HepG2 (cell line): ENCODE measurements around the gene SDK1. TPM values are rescaled to one million over a fixed set of nuclear protein-coding genes. Genes with fewer than 3 reads are reported as not detected.

ENCODE experiments used
- ATAC-seq: fragments of 200-7000 bp; cut with Tn5 transposase; 3 replicates; pipeline ENCODE4 v1.9.1; 2020; ENCODE audit warnings: mild to moderate bottlenecking, moderate library complexity
- BruUV-seq: library from RNA; stranded (reverse); fragments of 400-500 nt; replicated peaks from 2 replicates; lab custom pipeline; 2021; lab: Mats Ljungman, UMichigan
- CTCF ChIA-PET: fragments of 300-600 bp; formaldehyde crosslinking; extraction: SDS; loops from one replicate; lab custom pipeline; 2021; ENCODE audit warnings: low total read pairs, inconsistent platforms, low intra/inter-chr PET ratio; lab: Yijun Ruan, JAX
- POLR2A ChIA-PET: fragments of 350-600 bp; sonication (Branson Sonifier 250); formaldehyde crosslinking; loops from one replicate; lab custom pipeline; 2020; ENCODE audit warnings: antibody characterized with exemption, inconsistent platforms; lab: Yijun Ruan, JAX
- DNase-seq: peaks from one replicate; pipeline ENCODE4 v3.0.0-alpha.2; 2015; ENCODE audit warnings: low spot score
- FAIRE-seq: peaks from 3 replicates; lab custom pipeline; 2011; peaks lifted over from hg19 to GRCh38; lab: Jason Lieb, UNC
- H2AFZ ChIP-seq: one replicate; pipeline ENCODE4 v1.6.1; 2011; ENCODE audit warnings: low read length, inconsistent platforms
- H3K27ac ChIP-seq: fragments of 300-600 bp; 3 replicates; pipeline ENCODE4 v1.8.0; 2011; ENCODE audit warnings: mixed run types, mild to moderate bottlenecking, mixed read lengths, low read length, inconsistent platforms; ENCODE audit not compliant: insufficient read depth; ENCODE audit errors: extremely low read length
- H3K27me3 ChIP-seq, 2 experiments: fragments of 200-600 bp in 1 of 2; 2 replicates in 1 of 2; 3 replicates in 1 of 2; pipeline versions ENCODE4 v1.6.0 to v1.8.0; 2011; ENCODE audit warnings: low read length in 2 of 2, mild to moderate bottlenecking in 2 of 2, moderate library complexity in 2 of 2, inconsistent platforms in 1 of 2; ENCODE audit not compliant: insufficient read depth in 2 of 2, control insufficient read depth in 1 of 2
- H3K36me3 ChIP-seq, 2 experiments: fragments of 200-600 bp in 1 of 2; replicated peaks in 1 of 2; 2 replicates in 1 of 2; 3 replicates in 1 of 2; pipeline versions ENCODE4 v1.5.1 to v1.8.0; 2011; ENCODE audit warnings: low read length in 2 of 2, inconsistent platforms in 1 of 2; ENCODE audit not compliant: insufficient read depth in 2 of 2, control insufficient read depth in 1 of 2
- H3K4me1 ChIP-seq: 2 replicates; pipeline ENCODE4 v1.5.1; 2012; ENCODE audit warnings: low read length, inconsistent platforms; ENCODE audit not compliant: insufficient read depth
- H3K4me2 ChIP-seq: 2 replicates; pipeline ENCODE4 v1.6.0; 2011; ENCODE audit warnings: low read depth, low read length, inconsistent platforms
- H3K4me3 ChIP-seq, 3 experiments: fragments of 200-600 bp in 1 of 3; sonication (generic), shearing (Covaris generic) in 1 of 3; replicated peaks in 1 of 3; 2 replicates each; pipeline ENCODE4 v1.5.1; 2011 to 2016; ENCODE audit warnings: low read length in 3 of 3, inconsistent platforms in 2 of 3, low read depth in 2 of 3, mild to moderate bottlenecking in 2 of 3, control low read depth in 1 of 3, mixed read lengths in 1 of 3; ENCODE audit not compliant: insufficient read depth in 1 of 3
- H3K79me2 ChIP-seq: one replicate; pipeline ENCODE4 v1.6.1; 2011; ENCODE audit warnings: low read length, inconsistent platforms; ENCODE audit not compliant: insufficient read depth
- H3K9ac ChIP-seq: 2 replicates; pipeline ENCODE4 v1.6.0; 2011; ENCODE audit warnings: mild to moderate bottlenecking, low read depth, low read length, inconsistent platforms; ENCODE audit not compliant: insufficient read depth
- H3K9me3 ChIP-seq: 2 replicates; pipeline ENCODE4 v1.5.1; 2012; ENCODE audit warnings: mild to moderate bottlenecking, low read length
- H4K20me1 ChIP-seq: 2 replicates; pipeline ENCODE4 v1.6.0; 2011; ENCODE audit warnings: inconsistent platforms, mild to moderate bottlenecking, low read length, moderate library complexity; ENCODE audit not compliant: insufficient read depth
- BORCS8-MEF2B ChIP-seq: sonication (generic); formaldehyde crosslinking; IDR thresholded peaks from 2 replicates; pipeline ENCODE4 v1.8.0; 2022; ENCODE audit warnings: mild to moderate bottlenecking, missing genetic modification reagents
- EHMT2 ChIP-seq: fragments of 200-600 bp; sonication (generic); IDR thresholded peaks from 2 replicates; pipeline ENCODE4 v1.7.0; 2017; ENCODE audit warnings: antibody characterized with exemption, low read depth, low read length, borderline replicate concordance
- HCFC1 ChIP-seq: fragments of 150-350 bp; IDR thresholded peaks from 2 replicates; pipeline ENCODE4 v1.6.1; 2014; ENCODE audit warnings: low read depth, low read length
- IKZF1 ChIP-seq: fragments of 450-650 bp; IDR thresholded peaks from 2 replicates; pipeline ENCODE4 v1.7.1; 2016
- MAZ ChIP-seq, 2 experiments: sonication (generic) in 1 of 2; formaldehyde crosslinking in 1 of 2; IDR thresholded peaks; 2 replicates each; pipeline versions ENCODE4 v1.5.0 to v1.6.1; 2012 to 2020; ENCODE audit warnings: low read depth in 2 of 2, mild to moderate bottlenecking in 2 of 2, borderline replicate concordance in 1 of 2, improper control_type of control experiment in 1 of 2, low read length in 1 of 2, missing genetic modification reagents in 1 of 2, moderate library complexity in 1 of 2
- RBFOX2 ChIP-seq: fragments of 200-400 bp; formaldehyde crosslinking; IDR thresholded peaks from 2 replicates; pipeline ENCODE4 v1.6.1; 2017; ENCODE audit warnings: low read depth, mild to moderate bottlenecking, low read length
- SNAPC2 ChIP-seq: sonication (generic); formaldehyde crosslinking; IDR thresholded peaks from 2 replicates; pipeline ENCODE4 v1.8.1; 2022; ENCODE audit warnings: mild to moderate bottlenecking, missing genetic modification reagents
- SRSF9 ChIP-seq: fragments of 200-400 bp; formaldehyde crosslinking; IDR thresholded peaks from 2 replicates; pipeline ENCODE4 v1.6.1; 2018; ENCODE audit warnings: borderline replicate concordance, mild to moderate bottlenecking, low read depth, low read length; ENCODE audit not compliant: insufficient read depth, poor library complexity, severe bottlenecking
- ZNF296 ChIP-seq: sonication (generic); formaldehyde crosslinking; conservative IDR thresholded peaks from 2 replicates; pipeline ENCODE4 v1.5.0; 2020; ENCODE audit warnings: mild to moderate bottlenecking, missing genetic modification reagents
- ZNF616 ChIP-seq: sonication (generic); formaldehyde crosslinking; IDR thresholded peaks from 2 replicates; pipeline ENCODE4 v1.5.0; 2020; ENCODE audit warnings: low read depth, mild to moderate bottlenecking, missing genetic modification reagents
- ZNF660 ChIP-seq: sonication (generic); formaldehyde crosslinking; IDR thresholded peaks from 2 replicates; pipeline ENCODE4 v1.5.1; 2020; ENCODE audit warnings: mild to moderate bottlenecking, low read depth, missing genetic modification reagents, borderline replicate concordance
- ZNF878 ChIP-seq: sonication (generic); formaldehyde crosslinking; IDR thresholded peaks from 2 replicates; pipeline ENCODE4 v1.8.1; 2023; ENCODE audit warnings: mild to moderate bottlenecking, missing genetic modification reagents, moderate library complexity
- whole genome bisulfite sequencing: methylation state at CpG from one replicate; pipeline ENCODE4 v1.1.6; 2017; ENCODE audit warnings: low lambda C conversion rate; 5-methylcytosine and 5-hydroxymethylcytosine counted together
- in situ Hi-C: cut with HindIII; loops from 2 replicates; pipeline ENCODE4 v1.10.0; 2017; ENCODE audit warnings: low pct_unique_long_range_greater_than_20kb; ENCODE audit not compliant: extremely low pct_ligation_motif_present
- intact Hi-C: fragments of 100-400 bp; cut with micrococcal nuclease; formaldehyde crosslinking; loops from one replicate; pipeline ENCODE4 v1.10.0; 2022; ENCODE audit not compliant: unreplicated experiment
- polyA plus RNA-seq, 8 experiments: library from polyadenylated mRNA; depleted of rRNA in 3 of 8; stranded (reverse) in 7 of 8; unstranded in 1 of 8; fragments of >200 nt; fragmentation: Illumina TruSeq in 4 of 8; extraction: Trizol in 4 of 8; gene quantifications; 2 replicates each; pipeline versions ENCODE4 v1.2.1 to v1.2.3, GENCODE V29; 2011 to 2016; ENCODE audit warnings: low read depth in 4 of 8, missing spikeins in 1 of 8, mixed read lengths in 1 of 8; ENCODE audit not compliant: insufficient read depth in 1 of 8
- total RNA-seq, 5 experiments: library from RNA; depleted of rRNA; stranded (reverse); fragments of >200 nt; fragmentation: Illumina TruSeq; extraction: Trizol; gene quantifications; 2 replicates each; pipeline ENCODE4 v1.2.3, GENCODE V29; 2016; ENCODE audit warnings: low read depth in 1 of 5
- TF ChIP-seq, protein P1 (sequence below): sonication (generic); formaldehyde crosslinking; IDR thresholded peaks from 2 replicates; pipeline ENCODE4 v1.4.0; 2020; ENCODE audit warnings: missing genetic modification reagents
- TF ChIP-seq, protein P2 (sequence below): sonication (generic); formaldehyde crosslinking; IDR thresholded peaks from 2 replicates; pipeline ENCODE4 v1.8.0; 2022; ENCODE audit warnings: low read depth, missing genetic modification reagents
- TF ChIP-seq, protein P3 (sequence below): sonication (generic); formaldehyde crosslinking; IDR thresholded peaks from 2 replicates; pipeline ENCODE4 v1.4.0; 2020; ENCODE audit warnings: missing genetic modification reagents

The SDK1 gene
- total and polyA plus RNA-seq, 2 of the 13 experiments (the other 11 are each of a cell fraction or from before 2014, with no cell fraction given): 0.35 to 2.4 TPM

DNA sequence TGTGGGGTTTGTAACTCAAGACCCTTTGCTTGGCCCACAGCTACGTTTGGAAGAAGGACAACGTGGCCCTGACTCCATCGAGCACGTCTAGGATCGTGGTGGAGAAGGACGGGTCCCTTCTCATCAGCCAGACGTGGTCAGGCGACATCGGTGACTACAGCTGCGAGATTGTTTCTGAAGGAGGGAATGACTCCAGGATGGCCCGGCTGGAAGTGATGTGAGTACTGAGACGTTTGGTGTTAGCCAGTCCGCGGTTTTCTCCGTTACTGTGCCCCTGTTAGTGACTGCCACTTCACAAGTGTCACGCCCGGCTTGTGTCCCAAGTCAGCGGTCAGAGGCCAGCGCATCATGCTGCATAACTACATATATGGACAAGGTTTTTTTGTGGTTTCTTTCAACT, 673.3 kb downstream of the SDK1 start:
- no peaks in the 10 kb centered on the region for H3K9me3 ChIP-seq
- in situ Hi-C loops: no loop called here
- no peaks in the 10 kb centered on the region for H4K20me1 ChIP-seq
- ChIA-PET CTCF (no interaction called here), POLR2A (no interaction called here)
- H3K4me3 ChIP-seq: no peak overlapping the region
- no peak for FAIRE-seq
- no peak overlapping the region for H2AFZ ChIP-seq
- 92% methylated on average over 18 of the region's 19 CpGs for WGBS
- ATAC-seq: no peak
- no peak for TF ChIP-seq SRSF9
- TF ChIP-seq, protein P1, sequence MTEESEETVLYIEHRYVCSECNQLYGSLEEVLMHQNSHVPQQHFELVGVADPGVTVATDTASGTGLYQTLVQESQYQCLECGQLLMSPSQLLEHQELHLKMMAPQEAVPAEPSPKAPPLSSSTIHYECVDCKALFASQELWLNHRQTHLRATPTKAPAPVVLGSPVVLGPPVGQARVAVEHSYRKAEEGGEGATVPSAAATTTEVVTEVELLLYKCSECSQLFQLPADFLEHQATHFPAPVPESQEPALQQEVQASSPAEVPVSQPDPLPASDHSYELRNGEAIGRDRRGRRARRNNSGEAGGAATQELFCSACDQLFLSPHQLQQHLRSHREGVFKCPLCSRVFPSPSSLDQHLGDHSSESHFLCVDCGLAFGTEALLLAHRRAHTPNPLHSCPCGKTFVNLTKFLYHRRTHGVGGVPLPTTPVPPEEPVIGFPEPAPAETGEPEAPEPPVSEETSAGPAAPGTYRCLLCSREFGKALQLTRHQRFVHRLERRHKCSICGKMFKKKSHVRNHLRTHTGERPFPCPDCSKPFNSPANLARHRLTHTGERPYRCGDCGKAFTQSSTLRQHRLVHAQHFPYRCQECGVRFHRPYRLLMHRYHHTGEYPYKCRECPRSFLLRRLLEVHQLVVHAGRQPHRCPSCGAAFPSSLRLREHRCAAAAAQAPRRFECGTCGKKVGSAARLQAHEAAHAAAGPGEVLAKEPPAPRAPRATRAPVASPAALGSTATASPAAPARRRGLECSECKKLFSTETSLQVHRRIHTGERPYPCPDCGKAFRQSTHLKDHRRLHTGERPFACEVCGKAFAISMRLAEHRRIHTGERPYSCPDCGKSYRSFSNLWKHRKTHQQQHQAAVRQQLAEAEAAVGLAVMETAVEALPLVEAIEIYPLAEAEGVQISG (CRISPR knock-in tag): no peak
- no peak for TF ChIP-seq SNAPC2 (CRISPR knock-in tag)
- TF ChIP-seq RBFOX2: no peak
- H3K4me1 ChIP-seq: no peaks in the 10 kb centered on the region
- BruUV-seq: no TSS peak
- intact Hi-C loops: no loop called here
- H3K27me3 ChIP-seq: no peaks in the 10 kb centered on the region
- no peak overlapping the region for H3K9ac ChIP-seq
- no peak overlapping the region for H3K4me2 ChIP-seq
- no peak overlapping the region for H3K27ac ChIP-seq
- H3K36me3 ChIP-seq: no peaks in the 10 kb centered on the region; a peak in 1 of 5 replicates
- no peaks in the 10 kb centered on the region for H3K79me2 ChIP-seq
- DNase-seq: no peak

DNA sequence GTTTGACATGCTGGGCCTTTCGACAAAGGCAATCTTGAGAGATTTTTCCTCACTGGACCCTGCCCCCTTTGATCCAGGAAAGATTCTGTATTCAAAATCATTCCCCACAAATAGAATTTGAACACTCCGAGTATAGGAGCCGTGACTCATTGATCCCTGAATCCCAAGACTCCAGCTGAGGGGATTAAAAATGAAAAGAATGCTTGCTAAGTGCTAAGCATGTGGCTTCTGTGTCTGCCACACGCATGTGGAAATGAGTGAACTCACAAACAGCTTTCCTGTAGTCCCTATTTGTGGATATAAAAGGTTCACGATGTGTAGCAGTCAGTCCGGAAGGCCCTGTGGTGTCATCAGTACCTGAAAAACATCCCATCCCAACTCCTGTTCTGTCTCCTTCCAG, 674.3 kb downstream of the SDK1 start:
- H3K9me3 ChIP-seq: no peaks in the 10 kb centered on the region
- ChIA-PET POLR2A (no interaction called here), CTCF (no interaction called here)
- no peak overlapping the region for H3K27ac ChIP-seq
- no peaks in the 10 kb centered on the region for H4K20me1 ChIP-seq
- in situ Hi-C loops (no loop called here), intact Hi-C loops (no loop called here)
- DNase-seq: no peak
- no peak overlapping the region for H2AFZ ChIP-seq
- no peaks in the 10 kb centered on the region for H3K79me2 ChIP-seq
- no TSS peak for BruUV-seq
- no peaks in the 10 kb centered on the region; a peak in 1 of 5 replicates for H3K36me3 ChIP-seq
- no peak for FAIRE-seq
- H3K27me3 ChIP-seq: no peaks in the 10 kb centered on the region
- ATAC-seq: no peak
- no peak overlapping the region for H3K9ac ChIP-seq
- no peak overlapping the region for H3K4me3 ChIP-seq
- 89% methylated on average over 6 of the region's 6 CpGs for WGBS
- no peak overlapping the region for H3K4me2 ChIP-seq
- H3K4me1 ChIP-seq: no peaks in the 10 kb centered on the region
- TF ChIP-seq ZNF616 (CRISPR knock-in tag): no peak
- no peak for TF ChIP-seq HCFC1
- TF ChIP-seq MAZ (IDR thresholded peaks at IDR 0.05; ENCODE audit: borderline replicate concordance, low read depth, low read length): no peak
- no peak for TF ChIP-seq MAZ (CRISPR knock-in tag; IDR thresholded peaks at IDR 0.05; ENCODE audit: low read depth)
- TF ChIP-seq ZNF660 (CRISPR knock-in tag): no peak
- TF ChIP-seq ZNF878: no peak
- TF ChIP-seq, protein P2, sequence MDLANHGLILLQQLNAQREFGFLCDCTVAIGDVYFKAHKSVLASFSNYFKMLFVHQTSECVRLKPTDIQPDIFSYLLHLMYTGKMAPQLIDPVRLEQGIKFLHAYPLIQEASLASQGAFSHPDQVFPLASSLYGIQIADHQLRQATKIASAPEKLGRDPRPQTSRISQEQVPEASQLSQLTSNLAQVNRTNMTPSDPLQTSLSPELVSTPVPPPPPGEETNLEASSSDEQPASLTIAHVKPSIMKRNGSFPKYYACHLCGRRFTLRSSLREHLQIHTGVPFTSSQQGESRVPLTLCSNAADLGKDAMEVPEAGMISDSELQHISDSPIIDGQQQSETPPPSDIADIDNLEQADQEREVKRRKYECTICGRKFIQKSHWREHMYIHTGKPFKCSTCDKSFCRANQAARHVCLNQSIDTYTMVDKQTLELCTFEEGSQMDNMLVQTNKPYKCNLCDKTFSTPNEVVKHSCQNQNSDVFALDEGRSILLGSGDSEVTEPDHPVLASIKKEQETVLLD (CRISPR knock-in tag): no peak
- TF ChIP-seq BORCS8-MEF2B (CRISPR knock-in tag): no peak
- no peak for TF ChIP-seq IKZF1
- TF ChIP-seq EHMT2: no peak
- TF ChIP-seq, protein P3, sequence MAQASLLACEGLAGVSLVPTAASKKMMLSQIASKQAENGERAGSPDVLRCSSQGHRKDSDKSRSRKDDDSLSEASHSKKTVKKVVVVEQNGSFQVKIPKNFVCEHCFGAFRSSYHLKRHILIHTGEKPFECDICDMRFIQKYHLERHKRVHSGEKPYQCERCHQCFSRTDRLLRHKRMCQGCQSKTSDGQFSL (CRISPR knock-in tag): no peak
- TF ChIP-seq ZNF296 (CRISPR knock-in tag): no peak
